ENCODE results near the gene SPINK8.
"Not testable (repeated sequence)": the region's sequence is repeated elsewhere in the genome, so short reads cannot be mapped to it uniquely, and the experiment has no call there.

SPINK8 gene

DNA sequence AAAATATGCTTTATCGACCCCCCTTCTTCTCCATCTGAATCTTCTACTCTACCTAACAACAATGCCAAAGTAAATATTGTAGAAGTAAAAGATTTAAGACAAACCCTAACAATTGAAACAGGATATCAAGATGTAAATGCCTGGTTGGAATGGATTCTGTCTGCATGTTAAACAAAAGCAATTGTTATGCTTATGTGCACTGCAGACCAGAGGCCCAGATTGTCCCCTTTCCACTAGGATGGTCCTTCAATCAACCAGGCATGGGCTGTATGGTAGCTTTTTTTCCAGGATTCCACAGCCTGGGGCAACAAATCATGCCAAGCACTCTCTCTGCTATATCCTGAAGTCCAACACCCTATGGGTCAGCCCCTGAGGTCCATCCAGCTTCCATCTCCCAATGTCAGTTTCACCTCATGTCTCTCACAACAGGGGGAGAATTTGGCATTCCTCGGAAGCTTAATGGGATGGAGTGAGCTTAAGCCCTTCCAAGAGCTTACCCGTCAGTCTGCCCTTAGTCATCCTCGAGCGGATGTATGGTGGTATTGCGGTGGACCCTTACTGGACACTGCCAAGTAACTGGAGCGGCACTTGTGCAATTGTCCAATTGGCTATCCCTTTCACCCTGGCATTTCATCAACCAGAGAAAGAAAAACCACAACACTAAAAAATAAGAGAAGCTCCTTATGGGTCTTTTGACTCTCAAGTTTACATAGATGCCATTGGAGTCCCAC lies 56.4 kb downstream of the SPINK8 start:
- DNase-seq = no peak

DNA sequence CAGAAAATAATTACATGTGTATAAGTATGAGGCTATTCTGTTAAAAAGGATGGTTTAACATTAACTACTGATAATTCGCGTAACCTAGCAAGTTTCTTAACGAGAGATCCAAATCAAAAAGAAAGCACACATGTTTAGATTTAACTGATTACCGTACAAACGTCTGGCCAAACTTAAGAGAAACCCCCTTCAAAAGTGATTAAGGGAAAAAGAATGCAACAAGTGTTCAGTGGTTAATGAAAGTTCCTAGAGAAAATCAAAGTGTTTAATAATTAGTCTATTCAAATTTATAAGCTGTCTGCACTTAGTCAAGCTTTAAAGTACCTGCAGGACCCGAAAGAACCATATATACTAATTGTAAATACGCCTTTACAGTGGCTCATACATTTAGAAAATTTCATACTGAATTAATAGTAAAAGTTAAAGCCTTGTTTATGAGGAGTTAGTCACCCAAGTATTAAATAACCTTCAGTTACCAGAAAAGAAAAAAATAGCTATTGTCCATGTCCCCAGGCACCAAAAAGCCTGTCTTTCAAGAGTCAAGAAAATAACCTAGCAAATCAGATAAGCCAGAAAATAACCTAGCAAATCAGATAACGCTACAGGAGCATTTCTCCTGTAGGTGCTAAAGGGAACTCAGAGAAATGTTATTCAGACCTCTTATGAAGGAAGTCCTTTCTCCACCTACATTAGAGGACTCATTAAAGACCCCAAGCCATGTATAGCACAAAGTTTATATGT lies 58.0 kb downstream of the SPINK8 start:
- DNase-seq = no peak

DNA sequence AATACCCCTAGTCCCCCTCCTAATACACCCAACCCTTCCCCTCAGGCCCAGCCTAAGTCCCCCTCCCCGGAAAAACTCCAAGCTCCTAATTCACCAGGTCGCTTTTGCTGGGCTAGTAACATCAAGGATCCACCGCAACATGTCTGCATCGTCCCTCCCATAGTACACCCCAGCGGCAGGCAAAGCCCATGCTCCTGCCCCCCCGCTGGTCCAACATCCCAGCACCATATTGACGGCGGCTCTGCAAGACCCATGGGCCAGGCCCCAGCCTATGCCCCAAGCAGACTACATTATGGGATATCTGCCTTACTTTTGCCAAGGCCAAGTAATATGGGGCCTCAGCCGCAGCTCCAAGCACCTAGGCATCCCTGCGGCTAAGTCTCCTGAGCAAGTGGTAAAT lies 59.0 kb downstream of the SPINK8 start:
- DNase-seq = no peak

DNA sequence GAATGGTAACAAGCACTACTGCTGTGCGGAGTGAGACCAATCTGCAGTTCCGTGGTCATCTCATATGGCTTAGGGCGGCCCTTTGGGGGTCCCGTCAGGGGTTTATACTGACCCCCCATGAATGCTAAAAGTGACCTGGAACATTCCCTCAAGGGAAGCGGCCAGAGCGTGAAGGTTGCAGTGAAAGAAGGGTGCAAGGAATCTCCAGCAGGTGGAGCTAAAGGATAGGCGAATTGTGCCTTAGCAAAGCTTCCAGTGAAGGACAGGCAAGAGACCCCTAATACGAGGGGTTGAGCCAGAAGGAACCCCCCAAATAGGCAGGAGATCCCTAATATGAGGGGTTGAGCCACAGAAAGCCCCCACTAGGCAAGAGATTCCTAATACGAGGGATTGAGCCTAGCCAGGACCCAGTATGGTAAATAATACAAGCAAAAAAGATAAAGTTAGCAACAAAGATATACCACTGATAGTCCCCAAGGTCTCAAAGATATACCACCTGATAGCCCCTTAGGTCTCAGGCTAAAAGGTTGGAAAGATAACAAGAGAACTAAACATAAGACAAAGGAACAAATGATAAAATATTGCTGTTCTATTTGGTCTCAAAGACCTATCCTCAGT lies 59.8 kb downstream of the SPINK8 start:
- DNase-seq = peak; percentile 12 to 68 (median 50)

DNA sequence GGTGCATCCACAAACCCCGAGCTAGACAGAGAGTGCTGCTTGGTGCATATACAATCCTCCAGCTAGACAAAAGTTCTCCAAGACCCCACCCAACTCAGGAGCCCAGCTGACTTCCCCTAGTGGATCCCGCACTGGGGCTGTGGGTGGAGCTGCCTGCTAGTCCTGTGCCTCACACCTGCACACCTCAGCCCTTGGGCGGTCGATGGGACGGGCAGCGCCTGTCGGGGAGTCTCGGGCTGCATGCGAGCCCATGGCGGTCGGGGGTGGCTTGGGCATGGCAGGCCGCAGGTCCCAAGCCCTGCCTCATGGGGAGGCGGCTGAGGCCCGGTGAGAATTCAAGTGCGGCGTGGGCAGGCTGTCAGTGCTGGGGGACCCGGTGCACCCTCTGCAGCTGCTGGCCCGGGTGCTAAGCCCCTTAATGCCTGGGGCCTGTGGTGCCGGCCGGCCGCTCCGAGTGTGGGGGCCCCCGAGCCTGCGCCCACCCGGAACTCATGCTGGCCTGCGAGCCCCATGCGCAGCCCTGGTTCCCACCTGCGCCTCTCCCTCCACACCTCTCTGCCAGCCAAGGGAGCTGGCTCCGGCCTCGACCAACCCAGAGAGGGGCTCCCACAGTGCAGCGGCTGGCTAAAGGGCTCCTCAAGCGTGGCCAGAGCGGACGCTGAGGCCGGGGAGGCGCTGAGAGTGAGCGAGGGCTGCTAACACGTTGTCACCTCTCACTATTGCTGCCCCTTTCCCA lies 61.5 kb downstream of the SPINK8 start:
- no peak for DNase-seq

DNA sequence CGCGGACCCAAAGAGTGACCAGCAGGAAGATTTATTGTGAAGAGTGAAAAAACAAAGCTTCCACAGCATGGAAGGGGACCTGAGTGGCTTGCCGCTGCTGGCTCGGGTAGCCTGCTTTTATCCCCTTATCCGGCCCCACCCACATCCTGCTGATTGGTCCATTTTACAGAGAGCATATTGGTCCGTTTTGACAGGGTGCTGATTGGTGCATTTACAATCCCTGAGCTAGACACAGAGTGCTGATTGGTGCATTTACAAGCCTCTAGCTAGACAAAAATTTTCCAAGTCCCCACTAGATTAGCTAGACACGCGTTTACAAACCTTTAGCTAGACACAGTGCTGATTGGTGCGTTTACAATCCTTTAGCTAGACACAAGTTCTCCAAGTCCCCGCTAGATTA lies 62.2 kb downstream of the SPINK8 start:
- DNase-seq = not testable (repeated sequence)

DNA sequence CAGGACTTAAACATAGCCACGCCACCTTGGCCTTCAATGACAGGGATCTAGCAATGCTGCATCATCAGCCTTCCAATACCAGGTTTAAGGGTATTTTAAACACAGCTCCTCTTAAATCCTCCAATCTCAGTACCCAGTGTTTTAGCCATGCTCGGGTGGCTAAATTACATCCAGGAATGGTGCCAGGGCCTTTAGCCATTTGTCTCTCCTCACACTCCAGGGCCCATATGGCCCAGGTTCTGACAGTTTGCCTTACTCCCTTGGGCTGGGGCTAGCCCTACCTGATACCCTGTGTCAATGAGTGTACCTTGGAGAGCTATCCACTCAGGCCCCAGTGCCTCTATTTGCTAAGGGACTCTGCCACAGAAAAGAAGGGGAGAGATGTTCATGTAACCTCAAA lies 63.2 kb downstream of the SPINK8 start:
- DNase-seq = no peak

DNA sequence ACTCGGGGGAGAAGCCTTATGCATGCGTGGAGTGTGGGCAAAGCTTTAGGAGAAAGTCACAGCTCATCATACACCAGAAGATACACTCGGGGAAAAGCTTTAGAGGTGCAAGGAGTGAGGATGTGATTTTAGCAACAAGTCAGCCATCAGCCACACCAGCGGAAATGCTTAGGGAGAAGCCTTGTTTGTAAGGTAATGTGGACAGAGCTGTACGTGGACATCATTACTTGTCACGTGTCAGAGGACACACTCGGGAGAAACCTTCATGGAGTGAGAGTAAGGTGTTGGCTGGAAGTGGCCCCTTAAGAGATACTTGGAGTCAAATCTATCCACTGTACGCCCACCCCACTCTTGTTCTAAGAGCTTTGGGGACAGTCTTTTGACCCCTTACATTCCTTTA lies 63.9 kb downstream of the SPINK8 start:
- no peak for DNase-seq

DNA sequence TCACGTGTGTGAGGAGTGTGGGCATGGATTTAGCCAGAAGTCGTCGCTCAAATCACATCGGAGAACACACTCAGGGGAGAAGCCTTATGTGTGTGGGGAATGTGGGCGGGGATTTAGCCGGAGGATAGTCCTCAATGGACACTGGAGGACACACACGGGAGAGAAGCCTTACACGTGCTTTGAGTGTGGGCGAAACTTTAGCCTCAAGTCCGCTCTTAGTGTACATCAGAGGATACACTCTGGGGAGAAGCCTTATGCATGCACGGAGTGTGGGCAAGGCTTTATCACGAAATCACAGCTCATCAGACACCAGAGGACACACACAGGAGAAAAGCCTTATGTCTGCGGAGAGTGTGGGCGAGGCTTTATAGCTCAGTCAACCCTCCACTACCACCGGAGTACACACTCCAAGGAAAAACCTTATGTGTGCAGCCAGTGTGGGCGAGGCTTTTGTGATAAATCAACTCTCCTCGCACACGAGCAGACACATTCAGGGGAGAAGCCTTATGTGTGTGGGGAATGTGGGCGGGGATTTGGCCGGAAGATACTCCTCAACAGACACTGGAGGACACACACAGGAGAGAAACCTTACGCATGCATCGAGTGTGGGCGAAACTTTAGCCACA lies 64.4 kb downstream of the SPINK8 start:
- DNase-seq = peak in 1 of 3 experiments; percentile 74

DNA sequence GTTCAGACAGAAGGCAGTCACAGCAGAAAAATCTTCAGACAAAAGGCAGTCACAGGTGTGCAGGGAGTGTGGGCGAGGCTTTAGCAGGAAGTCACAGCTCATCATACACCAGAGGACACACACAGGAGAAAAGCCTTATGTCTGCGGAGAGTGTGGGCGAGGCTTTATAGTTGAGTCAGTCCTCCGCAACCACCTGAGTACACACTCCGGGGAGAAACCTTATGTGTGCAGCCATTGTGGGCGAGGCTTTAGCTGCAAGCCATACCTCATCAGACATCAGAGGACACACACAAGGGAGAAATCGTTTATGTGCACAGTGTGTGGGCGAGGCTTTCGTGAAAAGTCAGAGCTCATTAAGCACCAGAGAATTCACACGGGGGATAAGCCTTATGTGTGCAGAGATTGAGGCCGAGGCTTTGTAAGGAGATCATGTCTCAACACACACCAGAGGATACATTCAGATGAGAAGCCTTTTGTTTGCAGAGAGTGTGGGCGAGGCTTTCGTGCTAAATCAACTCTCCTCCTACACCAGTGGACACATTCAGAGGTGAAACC lies 65.0 kb downstream of the SPINK8 start:
- peak; percentile 30 to 74 (median 60) for DNase-seq

DNA sequence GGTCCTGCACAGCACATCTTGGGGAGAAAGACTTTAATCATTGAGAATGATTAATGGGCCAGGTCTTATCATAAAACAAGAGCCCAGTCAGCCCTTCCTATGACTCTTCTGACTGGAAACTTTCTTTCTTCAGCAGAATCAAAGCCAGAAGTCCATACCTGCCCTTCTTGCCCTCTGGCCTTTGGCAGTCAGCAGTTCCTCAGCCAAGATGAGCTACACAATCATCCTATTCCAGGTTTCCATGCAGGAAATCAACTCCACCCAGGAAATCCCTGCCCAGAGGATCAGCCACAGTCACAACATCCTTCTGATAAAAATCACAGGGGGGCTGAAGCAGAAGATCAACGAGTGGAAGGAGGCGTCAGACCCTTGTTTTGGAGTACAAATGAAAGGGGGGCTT lies 65.7 kb downstream of the SPINK8 start:
- no peak for DNase-seq

DNA sequence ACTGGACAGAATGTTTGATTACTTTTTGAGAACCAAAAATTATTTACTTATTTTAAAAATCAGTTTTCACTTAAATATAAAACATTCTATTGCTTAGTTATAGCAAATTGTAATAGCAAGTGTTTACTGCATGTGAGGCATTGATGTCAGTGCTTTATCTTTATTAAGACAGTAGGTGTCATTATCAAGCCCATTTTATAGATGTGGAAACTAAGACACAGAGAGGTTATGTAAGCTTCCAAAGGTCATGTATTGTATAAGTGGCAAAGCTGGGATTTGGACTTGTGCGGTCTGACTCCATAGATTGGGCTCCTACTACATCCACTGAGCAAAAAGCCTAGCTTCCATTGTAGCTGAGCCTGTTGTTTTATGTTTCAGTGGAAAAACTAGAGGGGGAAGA lies 74.9 kb downstream of the SPINK8 start:
- no peak for DNase-seq
